Measurements from ENCODE around the gene SLC35B4.

SLC35B4 gene

GRCh38 chr7:134357486-134357885 lies 40.8 kb upstream of the SLC35B4 start:
- H3K4me3 ChIP-seq (ENCODE audit: low read depth, low read length) = no peak overlapping the region
- no peak for DNase-seq (ENCODE audit: low read depth)
- no peak for TF ChIP-seq CTCF (IDR thresholded peaks at IDR 0.05; ENCODE audit: insufficient read depth, low read depth, low read length, missing control alignments)

- H3K4me3 ChIP-seq (ENCODE audit: low read depth, low read length) = no peak overlapping the region
- no peak for DNase-seq (ENCODE audit: low read depth)
- TF ChIP-seq CTCF (IDR thresholded peaks at IDR 0.05; ENCODE audit: insufficient read depth, low read depth, low read length, missing control alignments) = no peak
These were observed 39.7 kb upstream of the SLC35B4 start for GRCh38 chr7:134356421-134356936.

- DNase-seq (ENCODE audit: low read depth) = no peak
These were observed 39.2 kb upstream of the SLC35B4 start for GRCh38 chr7:134355927-134356326.

GRCh38 chr7:134355004-134355525 lies 38.3 kb upstream of the SLC35B4 start:
- no peak for TF ChIP-seq CTCF (IDR thresholded peaks at IDR 0.05; ENCODE audit: insufficient read depth, low read depth, low read length, missing control alignments)
- H3K4me3 ChIP-seq (ENCODE audit: low read depth, low read length) = no peak overlapping the region
- no peak for DNase-seq (ENCODE audit: low read depth)

More at GRCh38 chr7:134355927-134356326, 39.2 kb upstream of the SLC35B4 start:
- H3K4me3 ChIP-seq (ENCODE audit: low read depth, low read length) = no peak overlapping the region
- no peak for TF ChIP-seq CTCF (IDR thresholded peaks at IDR 0.05; ENCODE audit: insufficient read depth, low read depth, low read length, missing control alignments)

GRCh38 chr7:134353411-134353810 lies 36.7 kb upstream of the SLC35B4 start:
- no peak for TF ChIP-seq CTCF (IDR thresholded peaks at IDR 0.05; ENCODE audit: insufficient read depth, low read depth, low read length, missing control alignments)
- H3K4me3 ChIP-seq (ENCODE audit: low read depth, low read length) = no peak overlapping the region
- DNase-seq (ENCODE audit: low read depth) = no peak

GRCh38 chr7:134351424-134351823 lies 34.7 kb upstream of the SLC35B4 start:
- no peak overlapping the region for H3K4me3 ChIP-seq (ENCODE audit: low read depth, low read length)
- no peak for TF ChIP-seq CTCF (IDR thresholded peaks at IDR 0.05; ENCODE audit: insufficient read depth, low read depth, low read length, missing control alignments)
- no peak for DNase-seq (ENCODE audit: low read depth)

GRCh38 chr7:134350709-134351108 lies 34.0 kb upstream of the SLC35B4 start:
- no peak overlapping the region for H3K4me3 ChIP-seq (ENCODE audit: low read depth, low read length)
- no peak for TF ChIP-seq CTCF (IDR thresholded peaks at IDR 0.05; ENCODE audit: insufficient read depth, low read depth, low read length, missing control alignments)
- peak; percentile 4 for DNase-seq (ENCODE audit: low read depth)

Data from GM12865 (cell line).